NAMALWA (cell line): ENCODE measurements around the gene TOPORS.

Source experiments
- DNase-seq: peaks from one replicate; pipeline ENCODE4 v3.0.0-alpha.2; 2015; ENCODE audit warnings: low spot score

The TOPORS gene

GRCh38 chr9:32502464-32502863, 49.9 kb downstream of the TOPORS start:
- DNase-seq: no peak

- DNase-seq: no peak
Measured at GRCh38 chr9:32501868-32502267, 50.5 kb downstream of the TOPORS start.

DNA sequence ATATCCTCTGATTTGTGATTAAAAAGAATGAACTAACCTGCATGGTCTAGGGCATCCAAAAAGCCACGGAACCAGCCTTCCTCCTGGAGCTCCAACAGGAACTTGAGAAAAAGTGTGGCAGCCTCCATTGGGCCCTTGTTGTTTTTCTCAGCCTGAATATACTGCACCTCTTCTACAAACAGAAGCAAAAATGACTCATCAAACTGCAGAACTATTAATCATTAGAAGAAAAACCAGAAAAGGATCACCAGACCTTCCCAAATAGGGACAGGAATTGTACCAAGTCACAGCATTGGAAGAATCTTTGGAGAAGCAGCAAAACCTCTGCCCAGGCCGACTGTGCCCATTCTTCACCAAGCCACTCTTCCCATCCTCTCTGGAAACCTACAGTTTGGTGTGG, 51.6 kb downstream of the TOPORS start:
- no peak for DNase-seq

DNA sequence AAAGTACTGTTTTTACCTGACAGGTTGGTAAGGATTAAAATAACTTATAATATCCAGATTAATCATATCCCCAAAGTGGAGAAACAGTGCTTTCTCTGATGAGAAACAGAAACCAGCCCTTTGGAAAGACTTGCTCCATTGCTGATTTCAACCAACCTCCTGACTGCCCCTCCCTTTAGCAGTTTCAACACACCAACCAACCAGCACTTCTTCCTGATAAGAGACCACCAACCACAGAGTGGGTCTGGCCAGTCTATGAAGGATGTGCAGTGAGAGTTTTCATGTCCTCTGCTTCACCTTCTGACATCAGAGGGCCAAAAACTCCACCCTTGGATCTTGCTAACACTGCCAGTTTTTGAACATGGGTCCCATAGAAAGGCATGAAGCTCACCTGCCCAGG, 54.5 kb downstream of the TOPORS start:
- DNase-seq: no peak

- DNase-seq: no peak
Measured at GRCh38 chr9:32490601-32491000, 61.8 kb downstream of the TOPORS start.
